ENCODE results near the gene ATG14.
A peak's percentile ranks its signal among the peaks of the same experiment; 100 is the strongest.

Gene ATG14

GRCh38 chr14:55374771-55375170, 36.9 kb downstream of the ATG14 start:
- H3K4me3 ChIP-seq (ENCODE audit: low read depth, low read length), result no peak overlapping the region
- no peak for TF ChIP-seq MAX (IDR thresholded peaks at IDR 0.05; ENCODE audit: low read depth, low read length)
- TF ChIP-seq MYC (IDR thresholded peaks at IDR 0.05; ENCODE audit: low read depth, low read length), result no peak
- no peak for TF ChIP-seq POLR2A (IDR thresholded peaks at IDR 0.05; ENCODE audit: extremely low read depth, insufficient read length)
- no peak for TF ChIP-seq CTCF (IDR thresholded peaks at IDR 0.05; ENCODE audit: low read depth, low read length)
- no peak for DNase-seq (ENCODE audit: low read depth)

GRCh38 chr14:55373784-55374705, 37.6 kb downstream of the ATG14 start:
- H3K4me3 ChIP-seq (ENCODE audit: low read depth, low read length), result no peak overlapping the region

GRCh38 chr14:55372825-55373224, 38.8 kb downstream of the ATG14 start:
- DNase-seq (ENCODE audit: low read depth), result no peak
- TF ChIP-seq CTCF (IDR thresholded peaks at IDR 0.05; ENCODE audit: low read depth, low read length) (no peak), MAX (IDR thresholded peaks at IDR 0.05; ENCODE audit: low read depth, low read length) (no peak), POLR2A (IDR thresholded peaks at IDR 0.05; ENCODE audit: extremely low read depth, insufficient read length) (no peak), MYC (IDR thresholded peaks at IDR 0.05; ENCODE audit: low read depth, low read length) (no peak)
- no peak overlapping the region for H3K4me3 ChIP-seq (ENCODE audit: low read depth, low read length)

More at GRCh38 chr14:55373784-55374705, 37.6 kb downstream of the ATG14 start:
- TF ChIP-seq MAX (IDR thresholded peaks at IDR 0.05; ENCODE audit: low read depth, low read length) (no peak), POLR2A (IDR thresholded peaks at IDR 0.05; ENCODE audit: extremely low read depth, insufficient read length) (no peak), CTCF (IDR thresholded peaks at IDR 0.05; ENCODE audit: low read depth, low read length) (no peak), MYC (IDR thresholded peaks at IDR 0.05; ENCODE audit: low read depth, low read length) (no peak)
- DNase-seq (ENCODE audit: low read depth), result peak; percentile 28

- TF ChIP-seq POLR2A (IDR thresholded peaks at IDR 0.05; ENCODE audit: extremely low read depth, insufficient read length), result no peak
- no peak for TF ChIP-seq MAX (IDR thresholded peaks at IDR 0.05; ENCODE audit: low read depth, low read length)
- no peak for TF ChIP-seq CTCF (IDR thresholded peaks at IDR 0.05; ENCODE audit: low read depth, low read length)
- no peak for TF ChIP-seq MYC (IDR thresholded peaks at IDR 0.05; ENCODE audit: low read depth, low read length)
- no peak for DNase-seq (ENCODE audit: low read depth)
- H3K4me3 ChIP-seq (ENCODE audit: low read depth, low read length), result no peak overlapping the region
These were observed 39.2 kb downstream of the ATG14 start for GRCh38 chr14:55372423-55372822.

- DNase-seq (ENCODE audit: low read depth), result no peak
- H3K4me3 ChIP-seq (ENCODE audit: low read depth, low read length), result no peak overlapping the region
- TF ChIP-seq CTCF (IDR thresholded peaks at IDR 0.05; ENCODE audit: low read depth, low read length) (no peak), MYC (IDR thresholded peaks at IDR 0.05; ENCODE audit: low read depth, low read length) (no peak), POLR2A (IDR thresholded peaks at IDR 0.05; ENCODE audit: extremely low read depth, insufficient read length) (no peak), MAX (IDR thresholded peaks at IDR 0.05; ENCODE audit: low read depth, low read length) (no peak)
These were observed 40.7 kb downstream of the ATG14 start for GRCh38 chr14:55370883-55371455.

Measured in NB4 (cell line).